Measurements from ENCODE around the gene ACSL6.

The ACSL6 gene

GRCh38 chr5:132011622-132012343, at the start of gene ACSL6:
TSS of gene ACSL6 (minus strand) at chr5:132011658. CDS start at chr5:132011553, 105 bp downstream.
- peak in 1 of 2 donors; percentile 17 for DNase-seq (ENCODE audit: extremely low read depth in 1 of 2, low read depth in 1 of 2)

GRCh38 chr5:132060501-132061161, 49.2 kb upstream of the ACSL6 start, which contains the start of gene IL3:
TSS of gene IL3 (plus strand) at chr5:132060655. CDS start at chr5:132060707, 52 bp downstream.
- no peak for DNase-seq (ENCODE audit: extremely low read depth in 1 of 2, low read depth in 1 of 2)

- DNase-seq (ENCODE audit: extremely low read depth in 1 of 2, low read depth in 1 of 2), result no peak
These were observed 48.4 kb upstream of the ACSL6 start for GRCh38 chr5:132059696-132060500.

GRCh38 chr5:132059043-132059695, 47.7 kb upstream of the ACSL6 start:
- no peak for DNase-seq (ENCODE audit: extremely low read depth in 1 of 2, low read depth in 1 of 2)

- DNase-seq (ENCODE audit: extremely low read depth in 1 of 2, low read depth in 1 of 2), result no peak
These were observed 47.2 kb upstream of the ACSL6 start for GRCh38 chr5:132058646-132059042.

GRCh38 chr5:132057498-132058255, 46.2 kb upstream of the ACSL6 start:
- DNase-seq (ENCODE audit: extremely low read depth in 1 of 2, low read depth in 1 of 2), result no peak

- no peak for DNase-seq (ENCODE audit: extremely low read depth in 1 of 2, low read depth in 1 of 2)
These were observed 45.4 kb upstream of the ACSL6 start for GRCh38 chr5:132056610-132057497.

GRCh38 chr5:132055808-132056609, 44.6 kb upstream of the ACSL6 start:
- DNase-seq (ENCODE audit: extremely low read depth in 1 of 2, low read depth in 1 of 2), result peak; percentile 10 to 40

GRCh38 chr5:132055441-132055807, 44.0 kb upstream of the ACSL6 start:
- no peak for DNase-seq (ENCODE audit: extremely low read depth in 1 of 2, low read depth in 1 of 2)

GRCh38 chr5:132054697-132055440, 43.4 kb upstream of the ACSL6 start:
- no peak for DNase-seq (ENCODE audit: extremely low read depth in 1 of 2, low read depth in 1 of 2)

GRCh38 chr5:132054031-132054696, 42.7 kb upstream of the ACSL6 start:
- no peak for DNase-seq (ENCODE audit: extremely low read depth in 1 of 2, low read depth in 1 of 2)

- no peak for DNase-seq (ENCODE audit: extremely low read depth in 1 of 2, low read depth in 1 of 2)
These were observed 42.0 kb upstream of the ACSL6 start for GRCh38 chr5:132053483-132053882.

GRCh38 chr5:132052520-132052919, 41.1 kb upstream of the ACSL6 start:
- no peak for DNase-seq (ENCODE audit: extremely low read depth in 1 of 2, low read depth in 1 of 2)

- no peak for DNase-seq (ENCODE audit: extremely low read depth in 1 of 2, low read depth in 1 of 2)
These were observed 39.4 kb upstream of the ACSL6 start for GRCh38 chr5:132050661-132051552.

GRCh38 chr5:132050136-132050535, 38.7 kb upstream of the ACSL6 start:
- DNase-seq (ENCODE audit: extremely low read depth in 1 of 2, low read depth in 1 of 2), result no peak

- no peak for DNase-seq (ENCODE audit: extremely low read depth in 1 of 2, low read depth in 1 of 2)
These were observed 38.1 kb upstream of the ACSL6 start for GRCh38 chr5:132049559-132049958.

Measured in activated CD8-positive, alpha-beta memory T cell treated with anti-CD3 and anti-CD28 coated beads for 1 hour (primary cell).